ENCODE data around the gene EYS.

DNA sequence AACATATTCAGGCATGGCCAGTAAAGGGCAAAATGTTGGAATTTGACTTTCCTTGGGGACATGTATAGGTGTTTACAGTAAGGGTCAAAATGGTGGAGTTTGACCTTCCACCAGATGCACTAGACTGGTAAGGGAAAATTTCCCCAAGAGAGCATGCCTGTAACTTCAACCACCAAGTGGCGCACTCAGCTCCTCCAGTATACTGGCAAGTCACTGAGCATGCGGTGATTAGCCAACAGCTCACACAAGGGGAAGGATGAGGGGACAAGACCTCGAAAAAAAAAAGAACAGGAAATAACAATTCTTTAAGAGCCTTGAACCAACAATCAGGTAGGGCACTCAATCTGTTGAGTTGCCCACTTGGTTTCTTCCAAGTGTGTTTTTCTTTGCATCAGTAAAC, 140.9 kb downstream of the EYS start:
- TF ChIP-seq POLR2AphosphoS5 (IDR thresholded peaks at IDR 0.05; ENCODE audit: low read depth, low read length) (no peak), CEBPB (IDR thresholded peaks at IDR 0.05; ENCODE audit: low read depth) (no peak), RAD21 (IDR thresholded peaks at IDR 0.05; ENCODE audit: low read depth) (no peak)
- TF ChIP-seq, protein P1, sequence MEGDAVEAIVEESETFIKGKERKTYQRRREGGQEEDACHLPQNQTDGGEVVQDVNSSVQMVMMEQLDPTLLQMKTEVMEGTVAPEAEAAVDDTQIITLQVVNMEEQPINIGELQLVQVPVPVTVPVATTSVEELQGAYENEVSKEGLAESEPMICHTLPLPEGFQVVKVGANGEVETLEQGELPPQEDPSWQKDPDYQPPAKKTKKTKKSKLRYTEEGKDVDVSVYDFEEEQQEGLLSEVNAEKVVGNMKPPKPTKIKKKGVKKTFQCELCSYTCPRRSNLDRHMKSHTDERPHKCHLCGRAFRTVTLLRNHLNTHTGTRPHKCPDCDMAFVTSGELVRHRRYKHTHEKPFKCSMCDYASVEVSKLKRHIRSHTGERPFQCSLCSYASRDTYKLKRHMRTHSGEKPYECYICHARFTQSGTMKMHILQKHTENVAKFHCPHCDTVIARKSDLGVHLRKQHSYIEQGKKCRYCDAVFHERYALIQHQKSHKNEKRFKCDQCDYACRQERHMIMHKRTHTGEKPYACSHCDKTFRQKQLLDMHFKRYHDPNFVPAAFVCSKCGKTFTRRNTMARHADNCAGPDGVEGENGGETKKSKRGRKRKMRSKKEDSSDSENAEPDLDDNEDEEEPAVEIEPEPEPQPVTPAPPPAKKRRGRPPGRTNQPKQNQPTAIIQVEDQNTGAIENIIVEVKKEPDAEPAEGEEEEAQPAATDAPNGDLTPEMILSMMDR (IDR thresholded peaks at IDR 0.05 in 2 of 3, conservative IDR thresholded peaks at IDR 0.05 in 1 of 3; ENCODE audit: borderline replicate concordance in 1 of 3, insufficient read depth in 1 of 3, low read depth in 2 of 3, low read length in 2 of 3) = no peak
